Measurements from ENCODE around the gene CREG1.
"Not testable (repeated sequence)": the region's sequence is repeated elsewhere in the genome, so short reads cannot be mapped to it uniquely, and the experiment has no call there.

Gene CREG1
- 17.1 reads per million, percentile 43 among the genes with 10 or more reads in this experiment for total RNA-seq

DNA sequence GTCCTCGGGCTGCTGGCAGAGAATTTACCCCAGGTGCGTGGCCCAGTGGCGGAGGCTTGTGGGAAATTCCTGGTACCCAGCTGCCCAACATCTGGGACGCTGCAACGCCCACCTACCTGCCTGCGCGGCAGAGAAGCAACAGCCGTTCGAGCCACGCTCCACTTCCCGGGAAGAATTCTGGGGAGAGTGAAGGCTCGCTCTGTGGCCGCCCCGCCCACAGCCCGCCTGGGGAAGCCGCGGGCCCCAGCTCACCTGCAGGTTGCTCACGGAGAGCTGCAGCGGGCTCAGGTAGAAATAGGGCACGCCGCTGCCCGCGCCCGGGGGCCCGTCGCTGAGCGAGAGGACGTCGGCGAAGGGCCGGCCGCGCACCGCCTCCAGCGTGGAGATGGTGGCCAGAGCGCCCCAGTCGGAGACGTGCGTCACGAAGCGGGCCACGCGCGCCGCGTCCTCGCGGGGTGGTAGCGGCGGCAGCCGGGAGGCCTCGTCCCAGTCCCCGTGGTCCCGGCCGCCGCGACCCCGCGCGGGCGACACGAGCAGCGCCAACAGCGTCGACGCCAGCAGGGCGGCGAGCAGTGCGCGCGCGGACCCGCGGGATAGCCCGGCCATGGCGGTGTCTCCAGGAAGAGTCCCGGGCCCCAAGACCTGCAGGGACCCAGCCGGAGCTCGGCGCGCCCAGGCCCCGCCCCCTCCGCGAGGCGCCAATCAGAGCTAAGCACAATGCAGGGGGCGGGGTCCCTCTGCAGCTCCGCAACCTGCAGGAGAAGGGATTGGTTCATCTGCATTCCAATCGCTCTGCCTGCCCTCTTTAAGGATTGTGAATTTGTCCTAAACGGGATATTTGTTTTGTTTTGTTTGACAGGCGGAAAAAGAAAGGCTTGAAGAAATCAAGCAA, at the start of gene CREG1:
TSS of gene CREG1 (minus strand) at position 627 of the 892 bp plus-strand sequence.
- DNase-seq, result peak; percentile 89

- no peak for DNase-seq
Observed at GRCh38 chr1:167602840-167603239, 49.3 kb upstream of the CREG1 start.

- no peak for DNase-seq
Observed at GRCh38 chr1:167601442-167602383, 48.2 kb upstream of the CREG1 start.

GRCh38 chr1:167599957-167600581, 46.5 kb upstream of the CREG1 start:
- peak; percentile 16 for DNase-seq

DNA sequence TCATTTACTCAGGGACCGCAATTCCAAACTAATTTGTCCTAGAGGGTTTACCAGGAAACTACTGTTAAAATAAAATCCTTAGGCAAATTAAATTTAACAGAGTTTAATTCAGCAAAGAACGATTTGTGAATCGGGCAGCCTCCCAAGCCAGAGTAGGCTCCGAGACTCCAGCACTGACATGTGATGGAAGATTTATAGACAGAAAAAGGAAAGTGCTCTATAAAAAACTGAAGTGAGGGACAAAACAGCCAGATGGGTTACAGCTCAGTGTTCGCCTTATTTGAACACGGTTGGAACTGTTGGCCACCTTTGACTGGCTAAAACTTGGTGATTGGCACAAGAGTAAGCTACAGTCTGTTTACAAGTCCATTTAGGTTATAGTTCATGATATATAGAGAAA, 41.3 kb upstream of the CREG1 start:
- no peak for DNase-seq

DNA sequence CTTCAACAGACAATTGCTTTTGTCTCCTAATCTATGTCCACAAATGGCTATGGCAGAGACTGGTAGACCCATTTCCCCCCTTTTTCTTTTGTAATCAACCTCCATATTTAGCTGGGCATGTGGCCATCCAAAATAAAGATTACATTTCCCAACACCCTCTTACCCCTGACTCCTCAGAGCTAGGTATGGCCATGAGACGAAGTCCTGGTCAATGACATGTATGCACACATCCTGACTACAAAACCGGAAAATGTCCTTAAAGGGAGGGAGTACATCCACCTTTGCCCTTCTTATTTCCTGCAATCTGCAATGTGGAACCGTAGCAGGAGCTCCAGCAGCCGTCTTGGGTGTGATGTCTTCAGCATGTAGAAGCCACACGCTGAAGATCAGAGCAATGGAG, 40.3 kb upstream of the CREG1 start:
- DNase-seq, result no peak

- no peak for DNase-seq
Observed at GRCh38 chr1:167592475-167592874, 38.9 kb upstream of the CREG1 start.

DNA sequence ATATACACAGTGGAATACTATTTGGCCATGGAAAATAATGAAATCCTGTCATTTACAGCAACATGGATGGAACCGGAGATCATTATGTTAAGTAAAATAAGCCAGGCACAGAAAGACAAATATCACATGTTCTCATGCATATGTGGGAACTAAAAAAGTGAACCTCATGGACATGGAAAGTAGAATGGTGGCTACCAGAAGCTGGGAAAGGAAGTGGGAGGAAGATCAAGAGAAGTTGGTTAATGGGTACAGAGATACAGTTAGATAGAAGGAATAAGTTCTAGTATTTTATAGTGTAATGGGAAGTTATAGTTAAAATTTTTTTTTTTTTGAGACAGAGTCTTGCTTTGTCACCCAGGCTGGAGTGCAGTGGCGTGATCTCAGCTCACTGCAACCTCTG, 34.8 kb upstream of the CREG1 start:
- DNase-seq, result no peak

GRCh38 chr1:167587872-167588271, 34.3 kb upstream of the CREG1 start:
- DNase-seq, result no peak

DNA sequence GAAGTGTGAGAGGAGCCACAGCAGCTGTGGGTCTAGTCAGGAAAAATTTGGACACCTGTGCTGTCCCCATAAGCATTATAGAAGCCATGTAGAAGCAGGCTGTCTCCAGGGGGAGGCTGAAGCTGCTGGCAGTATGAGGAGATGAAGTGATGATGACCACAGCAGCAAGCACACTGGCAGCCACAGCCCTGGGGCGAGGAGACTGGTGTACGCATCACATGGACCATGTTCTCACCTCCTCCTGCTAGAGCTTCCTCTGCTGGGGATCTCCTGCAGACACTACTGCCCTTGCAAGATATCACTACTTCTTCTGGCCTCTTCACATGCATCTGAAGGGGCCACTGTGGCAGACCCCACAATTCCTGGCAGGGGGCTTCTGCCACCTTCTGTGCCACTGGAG, 33.8 kb upstream of the CREG1 start:
- DNase-seq, result no peak

DNA sequence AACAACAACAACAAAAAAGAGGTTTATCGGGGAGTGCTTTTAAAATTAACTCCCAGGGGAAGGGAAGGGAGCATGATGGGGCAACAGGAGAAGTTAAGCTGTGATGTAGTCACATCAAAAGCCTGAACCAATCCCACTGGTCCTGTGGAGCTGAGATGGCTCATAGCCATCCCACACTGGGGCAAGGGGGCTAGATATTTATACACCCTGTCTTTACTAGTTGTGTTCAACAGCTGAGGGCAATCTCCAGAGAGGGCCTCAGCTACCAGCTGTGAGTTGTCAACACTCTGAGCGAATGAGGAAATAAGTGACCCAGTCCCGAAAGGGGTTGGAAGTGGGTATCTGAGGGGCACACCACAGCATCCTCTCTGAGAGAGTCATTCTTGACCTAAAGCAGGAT, 31.0 kb upstream of the CREG1 start:
- DNase-seq, result no peak

GRCh38 chr1:167582722-167583121, 29.2 kb upstream of the CREG1 start:
- DNase-seq, result no peak

GRCh38 chr1:167582064-167582463, 28.5 kb upstream of the CREG1 start:
- DNase-seq, result no peak

- no peak for DNase-seq
Observed at GRCh38 chr1:167579986-167580385, 26.4 kb upstream of the CREG1 start.

DNA sequence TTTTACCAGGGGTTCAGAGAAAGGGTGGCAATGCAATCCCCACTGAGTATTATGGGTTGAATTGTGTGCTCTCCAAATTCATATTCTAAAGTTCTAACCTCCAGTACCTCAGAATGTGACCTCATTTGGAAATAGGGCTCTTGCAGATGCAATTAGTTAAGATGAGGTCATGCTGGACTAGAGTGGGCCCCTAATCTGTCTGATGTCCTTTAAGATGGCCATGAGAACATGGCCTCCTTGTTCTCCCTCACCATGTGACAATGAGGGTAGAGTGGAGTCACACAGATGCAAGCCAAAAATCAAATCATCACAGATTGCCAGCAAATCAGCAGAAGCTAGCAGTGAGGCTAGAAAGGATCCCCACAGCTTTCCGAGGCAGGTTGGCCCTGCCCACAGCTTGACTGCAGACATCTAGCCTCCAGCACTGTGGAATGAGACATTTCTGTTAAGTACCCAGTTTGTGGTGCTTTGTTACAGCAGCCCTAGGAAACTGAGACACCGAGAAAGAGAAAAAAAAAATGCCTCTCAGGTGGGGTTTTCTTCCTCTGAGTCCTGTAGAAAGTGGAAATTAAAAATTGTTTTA, 25.5 kb upstream of the CREG1 start:
- no peak for DNase-seq

GRCh38 chr1:167575649-167576048, 22.1 kb upstream of the CREG1 start:
- DNase-seq, result no peak

GRCh38 chr1:167573035-167573434, 19.5 kb upstream of the CREG1 start:
- DNase-seq, result no peak

DNA sequence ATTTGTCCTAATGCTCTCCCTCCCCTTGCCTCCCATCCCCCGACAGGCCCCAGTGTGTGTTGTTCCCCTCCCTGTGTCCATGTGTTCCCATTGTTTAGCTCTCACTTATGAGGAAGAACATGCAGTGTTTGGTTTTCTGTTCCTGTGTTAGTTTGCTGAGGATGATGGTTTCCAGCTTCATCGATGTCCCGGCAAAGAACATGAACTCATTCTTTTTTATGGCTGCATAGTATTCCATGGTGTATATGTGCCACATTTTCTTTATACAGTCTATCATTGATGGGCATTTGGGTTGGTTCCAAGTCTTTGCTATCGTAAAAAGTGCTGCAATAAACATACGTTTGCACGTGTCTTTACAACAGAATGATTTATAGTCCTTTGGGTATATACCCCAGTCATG, 17.1 kb upstream of the CREG1 start:
- not testable (repeated sequence) for DNase-seq

DNA sequence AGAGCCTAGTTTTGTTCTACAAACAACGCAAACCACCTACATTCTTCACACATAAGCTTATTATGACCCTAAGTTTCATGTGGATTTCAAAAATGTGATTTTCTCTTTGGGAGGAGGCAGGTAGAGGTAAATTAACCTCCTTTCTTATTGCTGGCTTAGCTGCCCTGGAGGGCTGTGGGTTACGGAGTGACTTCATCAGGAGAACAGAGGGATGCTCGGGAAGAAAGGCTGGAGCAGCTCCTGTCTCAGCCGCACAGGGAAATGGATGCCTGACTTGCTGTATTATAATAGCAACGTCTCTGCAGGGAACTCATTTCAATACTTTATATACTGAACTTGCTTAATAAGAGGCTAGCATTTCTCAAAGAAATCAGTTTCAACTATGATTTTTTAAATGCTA, 14.1 kb upstream of the CREG1 start:
- no peak for DNase-seq

- DNase-seq, result no peak
Observed at GRCh38 chr1:167566766-167567165, 13.2 kb upstream of the CREG1 start.

GRCh38 chr1:167565922-167566321, 12.4 kb upstream of the CREG1 start:
- DNase-seq, result no peak

GRCh38 chr1:167564612-167565270, 11.2 kb upstream of the CREG1 start:
- no peak for DNase-seq
